ENCODE results near the gene DCLK1. TPM values are rescaled to one million over a fixed set of nuclear protein-coding genes. Genes with fewer than 3 reads are reported as not detected.

Gene DCLK1
- total RNA-seq, 2 donors from 2014 or later, result not detected

- no peak for ATAC-seq
- peaks cover 10 to 12% of the 10 kb centered on the region in 2 donors for H3K9me3 Mint-ChIP-seq
- no peak overlapping the region for H3K27ac Mint-ChIP-seq
- DNase-seq (ENCODE audit: low spot score in 2 of 2), result no peak
- no peaks in the 10 kb centered on the region for H3K36me3 Mint-ChIP-seq
Measured at GRCh38 chr13:35964011-35964862, 166.9 kb downstream of the DCLK1 start.

GRCh38 chr13:35961461-35962220 lies 169.5 kb downstream of the DCLK1 start:
- DNase-seq (ENCODE audit: low spot score in 2 of 2) (no peak), ATAC-seq (no peak)
- Mint-ChIP-seq H3K36me3 (no peaks in the 10 kb centered on the region), H3K9me3 (peaks cover 4% of the 10 kb centered on the region in 2 donors), H3K27ac (no peak overlapping the region)

- no peak for DNase-seq (ENCODE audit: low spot score in 2 of 2)
- Mint-ChIP-seq H3K36me3 (no peaks in the 10 kb centered on the region), H3K27ac (no peak overlapping the region), H3K9me3 (peaks cover 4% of the 10 kb centered on the region in 2 donors)
- no peak for ATAC-seq
Measured at GRCh38 chr13:35961002-35961401, 170.2 kb downstream of the DCLK1 start.

GRCh38 chr13:35957996-35958395 lies 173.2 kb downstream of the DCLK1 start:
- DNase-seq (ENCODE audit: low spot score in 2 of 2), result no peak
- H3K36me3 Mint-ChIP-seq, result no peaks in the 10 kb centered on the region
- peak in 1 of 2 donors; percentile 18 for ATAC-seq
- H3K9me3 Mint-ChIP-seq, result no peaks in the 10 kb centered on the region
- H3K27ac Mint-ChIP-seq, result no peak overlapping the region

- DNase-seq (ENCODE audit: low spot score in 2 of 2), result no peak
- H3K9me3 Mint-ChIP-seq, result no peaks in the 10 kb centered on the region
- no peak overlapping the region for H3K27ac Mint-ChIP-seq
- no peaks in the 10 kb centered on the region for H3K36me3 Mint-ChIP-seq
- no peak for ATAC-seq
Measured at GRCh38 chr13:35957241-35957731, 173.9 kb downstream of the DCLK1 start.

- DNase-seq (ENCODE audit: low spot score in 2 of 2) (no peak), ATAC-seq (no peak)
- Mint-ChIP-seq H3K27ac (no peak overlapping the region), H3K36me3 (no peaks in the 10 kb centered on the region), H3K9me3 (peaks cover 6% of the 10 kb centered on the region in 2 donors)
Measured at GRCh38 chr13:35956074-35956473, 175.1 kb downstream of the DCLK1 start.

- Mint-ChIP-seq H3K27ac (no peak overlapping the region), H3K36me3 (no peaks in the 10 kb centered on the region), H3K9me3 (peaks cover 6 to 15% of the 10 kb centered on the region in 2 donors)
- DNase-seq (ENCODE audit: low spot score in 2 of 2) (no peak), ATAC-seq (no peak)
Measured at GRCh38 chr13:35954207-35954560, 177.0 kb downstream of the DCLK1 start.

GRCh38 chr13:35953537-35954206 lies 177.5 kb downstream of the DCLK1 start:
- Mint-ChIP-seq H3K9me3 (peaks cover 7 to 20% of the 10 kb centered on the region in 2 donors), H3K27ac (no peak overlapping the region), H3K36me3 (no peaks in the 10 kb centered on the region)
- no peak for DNase-seq (ENCODE audit: low spot score in 2 of 2)
- no peak for ATAC-seq

- Mint-ChIP-seq H3K9me3 (peaks cover 24 to 31% of the 10 kb centered on the region in 2 donors), H3K27ac (no peak overlapping the region), H3K36me3 (no peaks in the 10 kb centered on the region)
- DNase-seq (ENCODE audit: low spot score in 2 of 2) (no peak), ATAC-seq (no peak)
Measured at GRCh38 chr13:35947315-35947714, 183.9 kb downstream of the DCLK1 start.

- H3K36me3 Mint-ChIP-seq, result no peaks in the 10 kb centered on the region
- DNase-seq (ENCODE audit: low spot score in 2 of 2) (no peak), ATAC-seq (no peak)
- H3K9me3 Mint-ChIP-seq, result peaks cover 19 to 23% of the 10 kb centered on the region in 2 donors
- no peak overlapping the region for H3K27ac Mint-ChIP-seq
Measured at GRCh38 chr13:35945368-35945767, 185.8 kb downstream of the DCLK1 start.

GRCh38 chr13:35941374-35941773 lies 189.8 kb downstream of the DCLK1 start:
- H3K9me3 Mint-ChIP-seq, result peaks cover 13 to 16% of the 10 kb centered on the region in 2 donors
- no peak overlapping the region for H3K27ac Mint-ChIP-seq
- no peaks in the 10 kb centered on the region for H3K36me3 Mint-ChIP-seq
- ATAC-seq (no peak), DNase-seq (ENCODE audit: low spot score in 2 of 2) (no peak)

GRCh38 chr13:35940734-35941133 lies 190.4 kb downstream of the DCLK1 start:
- DNase-seq (ENCODE audit: low spot score in 2 of 2) (no peak), ATAC-seq (no peak)
- Mint-ChIP-seq H3K36me3 (no peaks in the 10 kb centered on the region), H3K27ac (no peak overlapping the region), H3K9me3 (peaks cover 13 to 16% of the 10 kb centered on the region in 2 donors)

- Mint-ChIP-seq H3K36me3 (peaks cover 0 to 8% of the 10 kb centered on the region in 2 donors), H3K9me3 (peaks cover 14 to 23% of the 10 kb centered on the region in 2 donors), H3K27ac (no peak overlapping the region)
- no peak for DNase-seq (ENCODE audit: low spot score in 2 of 2)
- no peak for ATAC-seq
Measured at GRCh38 chr13:35936246-35936978, 194.8 kb downstream of the DCLK1 start.

- Mint-ChIP-seq H3K27ac (no peak overlapping the region), H3K9me3 (peaks cover 18 to 26% of the 10 kb centered on the region in 2 donors), H3K36me3 (peaks cover 0 to 8% of the 10 kb centered on the region in 2 donors)
- no peak for DNase-seq (ENCODE audit: low spot score in 2 of 2)
- no peak for ATAC-seq
Measured at GRCh38 chr13:35930665-35931631, 200.2 kb downstream of the DCLK1 start.

GRCh38 chr13:35927567-35928021 lies 203.6 kb downstream of the DCLK1 start:
- Mint-ChIP-seq H3K36me3 (no peaks in the 10 kb centered on the region), H3K27ac (no peak overlapping the region), H3K9me3 (peaks cover 9 to 10% of the 10 kb centered on the region in 2 donors)
- ATAC-seq (no peak), DNase-seq (ENCODE audit: low spot score in 2 of 2) (no peak)

Data from activated naive CD4-positive, alpha-beta T cell treated with anti-CD3 and anti-CD28 coated beads, Interleukin-2, amount 50 U/mL, for 72 hours (primary cell).